ENCODE measurements around the gene GNMT.

DNA sequence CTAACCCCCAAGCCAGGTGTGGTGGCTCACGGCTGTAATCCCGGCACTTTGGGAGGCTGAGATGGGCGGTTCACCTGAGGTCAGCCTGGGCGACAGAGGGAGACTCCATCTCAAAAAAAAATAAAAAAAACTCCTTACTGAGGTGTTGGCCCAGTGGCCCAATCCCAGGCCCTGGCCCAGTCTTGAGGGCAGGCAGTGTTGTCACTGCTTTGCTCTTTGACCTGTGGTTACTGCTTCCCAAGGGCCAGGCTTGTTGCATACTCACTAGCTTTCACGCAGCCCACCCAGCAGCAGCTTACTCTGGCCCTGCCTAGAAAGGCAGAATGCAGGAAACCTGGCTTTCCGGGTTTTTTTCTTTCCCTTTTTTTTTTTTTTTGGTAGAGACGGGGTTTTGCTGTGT is 18.1 kb upstream of the GNMT start:
- no peak for TF ChIP-seq POLR2AphosphoS5 (IDR thresholded peaks at IDR 0.05; ENCODE audit: low read depth, low read length)
- TF ChIP-seq POLR2A (IDR thresholded peaks at IDR 0.05; ENCODE audit: control extremely low read depth in 1 of 2, low read depth in 2 of 2, low read length in 2 of 2) = no peak
- TF ChIP-seq, protein P1, sequence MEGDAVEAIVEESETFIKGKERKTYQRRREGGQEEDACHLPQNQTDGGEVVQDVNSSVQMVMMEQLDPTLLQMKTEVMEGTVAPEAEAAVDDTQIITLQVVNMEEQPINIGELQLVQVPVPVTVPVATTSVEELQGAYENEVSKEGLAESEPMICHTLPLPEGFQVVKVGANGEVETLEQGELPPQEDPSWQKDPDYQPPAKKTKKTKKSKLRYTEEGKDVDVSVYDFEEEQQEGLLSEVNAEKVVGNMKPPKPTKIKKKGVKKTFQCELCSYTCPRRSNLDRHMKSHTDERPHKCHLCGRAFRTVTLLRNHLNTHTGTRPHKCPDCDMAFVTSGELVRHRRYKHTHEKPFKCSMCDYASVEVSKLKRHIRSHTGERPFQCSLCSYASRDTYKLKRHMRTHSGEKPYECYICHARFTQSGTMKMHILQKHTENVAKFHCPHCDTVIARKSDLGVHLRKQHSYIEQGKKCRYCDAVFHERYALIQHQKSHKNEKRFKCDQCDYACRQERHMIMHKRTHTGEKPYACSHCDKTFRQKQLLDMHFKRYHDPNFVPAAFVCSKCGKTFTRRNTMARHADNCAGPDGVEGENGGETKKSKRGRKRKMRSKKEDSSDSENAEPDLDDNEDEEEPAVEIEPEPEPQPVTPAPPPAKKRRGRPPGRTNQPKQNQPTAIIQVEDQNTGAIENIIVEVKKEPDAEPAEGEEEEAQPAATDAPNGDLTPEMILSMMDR (IDR thresholded peaks at IDR 0.05; ENCODE audit: control extremely low read depth in 1 of 3, insufficient read depth in 1 of 3, low read depth in 1 of 3, low read length in 3 of 3) = no peak
- TF ChIP-seq EGR1 (IDR thresholded peaks at IDR 0.05; ENCODE audit: borderline replicate concordance, low read depth, low read length) = no peak
- no peak for TF ChIP-seq SP1 (IDR thresholded peaks at IDR 0.05; ENCODE audit: low read depth, low read length)
- TF ChIP-seq CREB1 (IDR thresholded peaks at IDR 0.05) = no peak
- no peak for TF ChIP-seq USF2 (IDR thresholded peaks at IDR 0.05; ENCODE audit: low read length)
- TF ChIP-seq, protein P2, sequence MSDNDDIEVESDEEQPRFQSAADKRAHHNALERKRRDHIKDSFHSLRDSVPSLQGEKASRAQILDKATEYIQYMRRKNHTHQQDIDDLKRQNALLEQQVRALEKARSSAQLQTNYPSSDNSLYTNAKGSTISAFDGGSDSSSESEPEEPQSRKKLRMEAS (IDR thresholded peaks at IDR 0.05) = no peak
- no peak for TF ChIP-seq RXRA (IDR thresholded peaks at IDR 0.05; ENCODE audit: insufficient read depth, low read depth, low read length)

Measured in H1 (cell line).